Transverse colon (tissue), 4 donors: Measurements from ENCODE around the gene GNA12.

Source experiments
- CTCF ChIP-seq, 5 experiments: fragments of 200-600 bp in 3 of 5; fragments of 450-650 bp in 2 of 5; sonication (generic) in 3 of 5; IDR thresholded peaks; 1 replicate in 2 of 5; 2 replicates in 3 of 5; pipeline ENCODE4 v1.5.1; 2016 to 2017; ENCODE audit warnings: antibody characterized with exemption in 5 of 5, inconsistent platforms in 3 of 5, mild to moderate bottlenecking in 2 of 5, moderate library complexity in 1 of 5
- EP300 ChIP-seq: sonication (generic); formaldehyde crosslinking; IDR thresholded peaks from one replicate; pipeline ENCODE4 v1.6.1; 2017; ENCODE audit warnings: antibody characterized with exemption, low read depth
- POLR2AphosphoS5 ChIP-seq, 3 donors: sonication (generic); formaldehyde crosslinking; IDR thresholded peaks; one replicate each; pipeline ENCODE4 v1.6.1; 2016; ENCODE audit warnings: antibody characterized with exemption in 3 of 3

GRCh38 chr7:2849941-2850766, 6.0 kb upstream of the GNA12 start:
- TF ChIP-seq EP300 (no peak), CTCF (IDR thresholded peaks at IDR 0.05) (no peak), POLR2AphosphoS5 (IDR thresholded peaks at IDR 0.05) (no peak)
